Activated B cell treated with CpG ODN at 0.5 μM for 24 hours (primary cell): ENCODE measurements around the gene SIGLEC1. TPM values are rescaled to one million over a fixed set of nuclear protein-coding genes. Genes with fewer than 3 reads are reported as not detected.

Experiments
- ATAC-seq: fragments of 200-7000 bp; cut with Tn5 transposase; one replicate; pipeline ENCODE4 v1.10.0; 2021; ENCODE audit warnings: low read depth, mild to moderate bottlenecking, moderate library complexity
- CTCF ChIA-PET: fragments of 350-600 bp; sonication (Branson Sonifier 250); formaldehyde crosslinking; loops from one replicate; lab custom pipeline; 2021; ENCODE audit warnings: antibody characterized with exemption; lab: Charles Lee
- POLR2A ChIA-PET: fragments of 350-600 bp; sonication (Branson Sonifier 250); formaldehyde crosslinking; loops from one replicate; lab custom pipeline; 2021; ENCODE audit warnings: antibody characterized with exemption; lab: Charles Lee
- DNase-seq: peaks from one replicate; pipeline ENCODE4 v3.0.0; 2022
- H3K27ac Mint-ChIP-seq: one replicate; pipeline ENCODE4 v1.8.0; 2020; ENCODE audit warnings: mixed read lengths
- H3K27me3 Mint-ChIP-seq: one replicate; pipeline ENCODE4 v1.8.0; 2021; ENCODE audit warnings: mixed read lengths
- H3K36me3 Mint-ChIP-seq: one replicate; pipeline ENCODE4 v1.8.0; 2021; ENCODE audit warnings: low read depth, mixed read lengths
- H3K4me1 Mint-ChIP-seq: one replicate; pipeline ENCODE4 v1.8.0; 2021; ENCODE audit warnings: mixed read lengths
- H3K4me3 Mint-ChIP-seq: one replicate; pipeline ENCODE4 v1.8.0; 2020; ENCODE audit warnings: mild to moderate bottlenecking, mixed read lengths
- H3K9me3 Mint-ChIP-seq: one replicate; pipeline ENCODE4 v1.8.0; 2020; ENCODE audit warnings: mixed read lengths
- CTCF ChIP-seq: fragments of 200-600 bp; IDR thresholded peaks from one replicate; pipeline ENCODE4 v1.8.0; 2022; ENCODE audit warnings: antibody characterized with exemption, mild to moderate bottlenecking
- intact Hi-C: fragments of 100-400 bp; cut with micrococcal nuclease; formaldehyde crosslinking; loops from one replicate; pipeline ENCODE4 v1.15.1; 2024
- total RNA-seq: library from RNA; stranded (reverse); gene quantifications from 2 replicates; pipeline ENCODE4 v1.2.3, GENCODE V29; 2022

Gene SIGLEC1
- total RNA-seq, 1 donor from 2014 or later = not detected

GRCh38 chr20:3735768-3736167 lies 23.4 kb upstream of the SIGLEC1 start:
- H3K36me3 Mint-ChIP-seq = no peaks in the 10 kb centered on the region
- H3K27ac Mint-ChIP-seq = no peak overlapping the region
- DNase-seq (no peak), ATAC-seq (no peak)
- no peaks in the 10 kb centered on the region for H3K4me1 Mint-ChIP-seq
- peaks cover 28% of the 10 kb centered on the region for H3K27me3 Mint-ChIP-seq
- POLR2A ChIA-PET = no interaction called here
- TF ChIP-seq CTCF = no peak
- no peaks in the 10 kb centered on the region for H3K9me3 Mint-ChIP-seq
- CTCF ChIA-PET = no interaction called here
- no peak overlapping the region for H3K4me3 Mint-ChIP-seq
- intact Hi-C loops = no loop called here

- H3K9me3 Mint-ChIP-seq = no peaks in the 10 kb centered on the region
- ChIA-PET CTCF (no interaction called here), POLR2A (no interaction called here)
- H3K36me3 Mint-ChIP-seq = no peaks in the 10 kb centered on the region
- peaks cover 38% of the 10 kb centered on the region for H3K27me3 Mint-ChIP-seq
- ATAC-seq (no peak), DNase-seq (no peak)
- intact Hi-C loops = no loop called here
- H3K27ac Mint-ChIP-seq = no peak overlapping the region
- H3K4me1 Mint-ChIP-seq = no peaks in the 10 kb centered on the region
- no peak overlapping the region for H3K4me3 Mint-ChIP-seq
- no peak for TF ChIP-seq CTCF
These were observed 21.9 kb upstream of the SIGLEC1 start for GRCh38 chr20:3734111-3734843.

GRCh38 chr20:3733119-3733995 lies 21.0 kb upstream of the SIGLEC1 start:
- ATAC-seq (no peak), DNase-seq (no peak)
- Mint-ChIP-seq H3K36me3 (no peaks in the 10 kb centered on the region), H3K9me3 (no peaks in the 10 kb centered on the region), H3K4me3 (no peak overlapping the region), H3K27me3 (peaks cover 39% of the 10 kb centered on the region), H3K27ac (no peak overlapping the region), H3K4me1 (no peaks in the 10 kb centered on the region)
- TF ChIP-seq CTCF = no peak
- intact Hi-C loops = no loop called here
- CTCF ChIA-PET = no interaction called here
- POLR2A ChIA-PET = no interaction called here

GRCh38 chr20:3732327-3733118 lies 20.1 kb upstream of the SIGLEC1 start, which contains the start of gene HSPA12B:
HSPA12B (plus strand) TSS chr20:3732685; CDS start chr20:3738675, 5,990 bp downstream.
- ChIA-PET POLR2A (no interaction called here), CTCF (no interaction called here)
- Mint-ChIP-seq H3K27me3 (peaks cover 47% of the 10 kb centered on the region), H3K9me3 (no peaks in the 10 kb centered on the region), H3K4me3 (no peak within 1 kb of the TSS), H3K36me3 (no peaks in the 10 kb centered on the region), H3K27ac (no peak within 1 kb of the TSS), H3K4me1 (no peaks in the 10 kb centered on the region)
- no peak for ATAC-seq
- intact Hi-C loops = no loop called here
- no peak for TF ChIP-seq CTCF
- no peak for DNase-seq
